Epithelial cell of esophagus (primary cell): Measurements from ENCODE around the gene C9.
"Not testable (repeated sequence)": the region's sequence is repeated elsewhere in the genome, so short reads cannot be mapped to it uniquely, and the experiment has no call there.

Experiments used
- DNase-seq: peaks from one replicate; pipeline ENCODE4 v3.0.0; 2010; ENCODE audit warnings: low read depth
- H3K4me3 ChIP-seq: 2 replicates; pipeline ENCODE4 v1.5.1; 2011; ENCODE audit warnings: mild to moderate bottlenecking, low read length, control low read depth
- TF ChIP-seq, protein P1 (sequence below): IDR thresholded peaks from 2 replicates; pipeline ENCODE4 v1.5.1; 2011; ENCODE audit warnings: low read depth, mild to moderate bottlenecking, low read length, control low read depth, inconsistent platforms; ENCODE audit not compliant: insufficient read depth; ENCODE audit errors: missing control alignments

The C9 gene

DNA sequence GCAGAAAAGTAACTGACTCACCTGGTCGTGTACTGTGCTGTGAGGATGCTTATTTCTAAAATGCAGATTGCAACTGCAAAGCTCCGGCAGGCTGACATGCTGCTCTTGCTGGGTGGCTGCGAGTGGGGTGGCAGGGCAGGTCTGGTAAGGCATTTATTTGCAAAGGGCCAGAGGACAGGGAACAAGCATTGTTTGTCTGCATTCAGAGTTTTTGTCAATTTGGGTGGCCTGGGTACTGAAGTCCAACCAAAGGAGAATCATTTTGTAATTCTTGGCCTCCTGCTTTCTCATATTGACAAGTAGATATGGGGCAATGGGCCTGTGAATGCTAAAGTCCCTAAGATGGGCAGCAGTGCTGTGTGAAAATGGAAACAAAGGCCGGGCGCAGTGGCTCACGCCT, at the start of gene C9:
Gene C9 (minus strand): TSS at position 129 of the 400 bp plus-strand sequence. CDS start 31 bp downstream, at position 98.
- DNase-seq: no peak
- TF ChIP-seq, protein P1, sequence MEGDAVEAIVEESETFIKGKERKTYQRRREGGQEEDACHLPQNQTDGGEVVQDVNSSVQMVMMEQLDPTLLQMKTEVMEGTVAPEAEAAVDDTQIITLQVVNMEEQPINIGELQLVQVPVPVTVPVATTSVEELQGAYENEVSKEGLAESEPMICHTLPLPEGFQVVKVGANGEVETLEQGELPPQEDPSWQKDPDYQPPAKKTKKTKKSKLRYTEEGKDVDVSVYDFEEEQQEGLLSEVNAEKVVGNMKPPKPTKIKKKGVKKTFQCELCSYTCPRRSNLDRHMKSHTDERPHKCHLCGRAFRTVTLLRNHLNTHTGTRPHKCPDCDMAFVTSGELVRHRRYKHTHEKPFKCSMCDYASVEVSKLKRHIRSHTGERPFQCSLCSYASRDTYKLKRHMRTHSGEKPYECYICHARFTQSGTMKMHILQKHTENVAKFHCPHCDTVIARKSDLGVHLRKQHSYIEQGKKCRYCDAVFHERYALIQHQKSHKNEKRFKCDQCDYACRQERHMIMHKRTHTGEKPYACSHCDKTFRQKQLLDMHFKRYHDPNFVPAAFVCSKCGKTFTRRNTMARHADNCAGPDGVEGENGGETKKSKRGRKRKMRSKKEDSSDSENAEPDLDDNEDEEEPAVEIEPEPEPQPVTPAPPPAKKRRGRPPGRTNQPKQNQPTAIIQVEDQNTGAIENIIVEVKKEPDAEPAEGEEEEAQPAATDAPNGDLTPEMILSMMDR: no peak

DNA sequence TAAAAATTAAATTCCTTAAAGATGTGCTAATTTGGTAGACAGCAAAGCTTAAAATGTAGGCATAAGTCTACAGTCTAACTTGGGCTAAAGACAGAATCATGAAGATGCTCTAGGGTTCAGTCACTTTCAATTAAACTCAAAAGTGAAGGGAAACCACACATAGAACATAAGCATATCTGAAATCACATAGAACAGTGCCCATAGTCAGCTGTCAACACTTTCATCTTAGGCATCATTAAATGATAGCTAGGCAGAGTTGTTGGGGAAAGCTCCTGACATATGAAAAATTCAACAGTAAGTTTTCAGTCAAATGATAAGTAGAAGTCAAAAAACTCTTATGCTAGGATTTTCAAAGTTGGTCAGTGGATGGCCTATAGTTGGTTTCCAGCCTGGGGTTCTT, 49.5 kb upstream of the C9 start:
- no peak for DNase-seq
- TF ChIP-seq, protein P1: no peak
- no peak overlapping the region for H3K4me3 ChIP-seq

More for the DNA sequence above, at the start of gene C9:
- no peak within 1 kb of the TSS for H3K4me3 ChIP-seq

DNA sequence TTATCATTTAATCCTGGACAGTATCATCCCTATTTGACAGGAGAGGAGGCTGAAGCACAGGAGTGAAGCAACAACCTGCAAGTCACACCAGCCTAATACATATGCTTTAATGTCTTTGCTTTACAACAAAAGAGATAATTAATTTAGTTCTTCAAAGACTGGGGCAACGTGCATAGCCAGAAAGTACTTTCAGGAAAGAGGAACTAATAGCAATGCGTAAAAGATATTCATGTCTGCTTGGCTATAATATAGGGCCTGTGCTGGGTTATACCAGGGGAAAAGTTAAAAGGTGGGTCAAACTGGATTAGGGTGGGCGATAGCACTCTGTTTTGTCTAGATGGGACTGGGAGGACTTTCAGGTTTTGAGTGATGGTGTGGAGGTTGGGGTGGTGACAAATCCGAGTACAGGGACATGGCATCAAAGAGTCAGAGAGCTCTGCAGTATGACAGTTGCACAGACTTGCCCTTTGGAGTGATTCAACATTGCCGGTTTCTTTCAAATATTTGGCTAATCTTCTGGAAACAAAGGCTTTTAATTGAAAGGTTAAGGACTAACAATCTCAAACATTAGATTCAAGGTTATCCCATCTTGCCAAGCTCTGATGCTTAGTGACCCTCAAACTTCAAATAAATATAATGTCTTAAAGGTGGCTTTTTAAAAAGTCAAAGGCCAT, 48.6 kb upstream of the C9 start:
- H3K4me3 ChIP-seq: no peak overlapping the region
- TF ChIP-seq, protein P1: no peak
- peak; percentile 85 for DNase-seq

DNA sequence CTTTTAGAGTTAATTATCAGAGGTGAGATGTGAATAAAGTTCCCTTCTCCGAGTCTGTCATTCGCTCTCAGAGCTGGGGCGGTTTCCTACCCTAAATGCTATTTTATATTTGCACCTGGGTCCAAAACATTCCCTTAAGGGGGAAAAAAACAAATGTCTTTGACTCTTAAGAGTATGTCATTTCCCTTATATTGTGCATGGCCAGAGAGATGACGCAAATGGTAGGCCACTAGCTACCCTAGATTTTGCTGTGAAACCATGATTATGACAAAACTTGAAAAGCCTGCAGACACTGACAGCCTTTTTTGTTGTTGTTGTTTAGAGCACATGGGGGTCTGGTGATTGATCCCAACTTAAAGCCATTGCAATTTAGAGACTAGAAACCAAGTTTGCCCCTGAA, 47.7 kb upstream of the C9 start:
- H3K4me3 ChIP-seq: no peak overlapping the region
- DNase-seq: no peak
- TF ChIP-seq, protein P1: no peak

DNA sequence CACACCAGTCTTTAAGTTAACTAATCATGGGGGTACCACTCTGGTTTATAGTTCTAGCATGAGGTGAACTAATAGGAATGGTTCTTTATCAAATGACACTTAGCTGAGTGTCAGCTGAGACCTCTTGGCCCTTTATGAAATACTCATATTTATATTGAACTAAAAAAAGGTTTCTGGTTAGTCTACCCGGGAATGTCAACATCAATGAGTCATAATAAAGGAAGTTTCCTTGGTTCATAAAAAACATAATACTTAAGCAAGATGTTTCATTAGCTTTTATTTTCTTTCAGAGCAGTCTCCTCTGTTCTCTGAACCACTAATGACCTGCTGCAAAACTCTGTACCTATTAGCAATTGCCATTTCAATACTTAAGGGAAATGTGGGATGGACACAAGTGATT, 46.8 kb upstream of the C9 start:
- DNase-seq: peak; percentile 82
- TF ChIP-seq, protein P1: no peak
- no peak overlapping the region for H3K4me3 ChIP-seq

DNA sequence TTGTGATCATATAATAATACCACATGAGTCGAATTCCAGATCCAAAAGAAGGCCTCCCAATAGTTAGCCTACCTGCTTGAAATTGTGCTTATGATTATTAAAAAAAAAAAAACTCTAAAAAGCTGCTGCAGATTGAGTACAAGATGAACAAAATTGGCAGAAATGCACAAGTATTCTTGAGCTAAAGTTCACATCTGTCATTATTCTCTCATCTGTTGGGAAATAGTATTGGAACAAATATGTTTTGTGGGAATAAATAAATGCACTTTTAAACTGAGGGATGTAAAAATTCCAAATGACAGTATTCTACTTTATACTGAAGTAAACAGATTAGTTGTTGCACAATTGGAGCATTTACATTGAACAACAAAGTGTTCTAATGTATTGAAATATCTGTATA, 44.7 kb upstream of the C9 start:
- no peak overlapping the region for H3K4me3 ChIP-seq
- TF ChIP-seq, protein P1: no peak
- no peak for DNase-seq

DNA sequence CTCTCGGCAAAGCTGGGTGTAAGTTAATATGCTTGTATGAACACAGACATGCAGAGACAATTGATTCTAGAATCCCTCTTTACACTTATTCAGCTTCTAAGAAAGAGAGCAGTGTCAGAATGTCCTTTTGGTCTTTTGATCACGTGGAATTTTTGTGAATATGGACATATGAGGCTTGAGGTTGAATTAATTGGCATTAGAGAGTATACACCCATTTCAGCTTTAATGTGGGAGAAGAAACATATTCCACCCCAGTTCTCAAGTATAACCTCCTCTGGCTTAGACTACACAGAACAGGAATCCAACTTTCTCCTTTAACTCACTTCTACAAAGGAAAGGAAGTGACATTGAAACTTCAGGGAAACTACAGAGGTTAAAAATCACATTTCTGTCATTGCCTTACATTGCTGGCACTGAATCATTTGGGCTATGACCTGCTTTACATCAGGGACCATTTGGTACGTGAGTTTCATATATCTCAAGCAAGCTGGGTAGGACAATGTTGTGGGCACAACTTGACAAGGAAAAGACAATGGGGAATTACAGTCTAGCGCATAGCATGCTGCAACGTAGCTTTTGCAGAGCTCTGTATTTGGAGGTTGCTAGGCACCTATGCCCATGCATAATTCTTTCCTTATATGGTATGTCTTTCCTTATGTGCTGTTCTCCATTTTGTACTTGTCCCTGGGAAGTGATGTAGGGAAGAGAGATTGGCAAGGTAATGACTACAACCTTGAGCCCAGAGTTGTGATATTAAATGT, 41.0 kb upstream of the C9 start:
- TF ChIP-seq, protein P1: no peak
- no peak overlapping the region for H3K4me3 ChIP-seq
- DNase-seq: peak; percentile 34

DNA sequence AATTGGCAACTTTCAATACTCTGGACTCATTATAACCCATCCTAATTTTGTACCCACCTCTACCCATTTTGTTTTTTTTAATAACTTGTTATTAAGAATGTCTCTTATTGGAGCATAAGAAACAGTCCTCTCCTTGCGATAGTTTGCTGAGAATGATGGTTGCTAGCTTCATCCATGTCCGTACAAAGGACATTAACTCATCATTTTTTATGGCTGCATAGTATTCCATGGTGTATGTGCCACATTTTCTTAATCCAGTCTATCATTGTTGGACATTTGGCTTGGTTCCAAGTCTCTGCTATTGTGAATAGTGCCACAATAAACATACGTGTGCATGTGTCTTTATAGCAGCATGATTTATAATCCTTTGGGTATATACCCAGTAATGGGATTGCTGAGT, 39.5 kb upstream of the C9 start:
- not testable (repeated sequence) for DNase-seq, H3K4me3 ChIP-seq

DNA sequence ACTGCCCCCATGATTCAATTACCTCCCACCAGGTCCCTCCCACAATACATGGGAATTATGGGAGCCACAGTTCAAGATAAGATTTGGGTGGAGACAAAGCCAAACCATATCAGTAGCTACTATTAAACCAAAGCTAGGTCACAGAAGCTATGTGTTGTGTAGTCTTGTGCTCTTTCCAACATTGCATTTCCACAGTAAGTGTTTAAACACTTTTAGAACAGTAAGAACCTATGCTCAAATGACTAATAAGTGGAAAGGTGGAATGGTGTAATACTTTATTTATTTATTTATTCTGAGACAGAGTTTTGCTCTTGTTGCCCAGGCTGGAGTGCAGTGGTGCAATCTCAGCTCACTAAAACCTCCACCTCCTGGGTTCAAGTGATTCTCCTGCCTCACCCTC, 37.8 kb upstream of the C9 start:
- DNase-seq: peak; percentile 28
- not testable (repeated sequence) for H3K4me3 ChIP-seq
